Measurements from ENCODE around the gene BHLHA15. TPM values are rescaled to one million over a fixed set of nuclear protein-coding genes. Genes with fewer than 3 reads are reported as not detected.
A peak's percentile ranks its signal among the peaks of the same experiment; 100 is the strongest.

Gene BHLHA15
- total and polyA plus RNA-seq, 2 of the 13 experiments (the other 11 are each of a cell fraction or from before 2014, with no cell fraction given) = 1.9 to 6.1 TPM

DNA sequence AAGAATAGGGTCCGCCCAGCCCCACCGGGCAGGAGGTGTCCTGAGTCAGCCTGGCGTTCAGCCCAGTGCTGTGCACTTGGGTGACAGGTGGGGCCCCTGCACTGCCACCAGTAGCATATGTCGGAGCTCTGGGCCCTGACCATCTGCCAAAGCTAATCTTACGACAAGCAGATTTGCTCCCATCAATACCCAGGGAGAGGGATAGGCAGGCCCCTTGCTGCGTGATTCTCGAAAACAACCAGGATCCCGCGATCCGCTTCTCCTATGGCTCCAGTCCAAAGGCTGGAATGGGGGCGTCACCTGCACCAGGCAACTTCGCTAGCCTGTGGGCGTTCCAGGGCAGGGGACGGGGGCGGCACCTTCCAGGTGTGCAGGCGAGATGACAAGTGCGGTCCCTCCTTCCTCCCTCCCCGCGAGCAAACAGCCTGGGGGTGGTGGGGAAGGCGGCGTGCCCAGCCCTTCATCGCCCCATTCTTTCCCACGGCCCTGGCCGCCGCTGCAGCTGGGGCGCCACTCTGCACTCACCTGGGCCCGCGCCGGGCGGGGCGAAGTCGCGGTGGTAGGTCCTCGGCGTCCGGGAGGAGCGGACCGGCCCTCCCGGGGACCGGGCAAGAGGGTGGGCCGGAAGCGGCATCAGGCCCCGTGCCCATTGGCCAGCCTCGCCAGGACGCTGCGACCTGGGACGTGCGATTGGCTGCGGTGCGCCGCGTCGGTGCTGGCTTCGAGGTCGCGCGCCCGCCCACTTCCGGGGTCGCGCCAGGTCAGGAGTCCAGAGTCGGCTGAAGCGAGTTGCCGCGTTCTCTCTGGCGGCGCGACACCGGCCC, 40.6 kb downstream of the BHLHA15 start, which contains the start of gene TECPR1 (continued):
- TF ChIP-seq, protein P1, sequence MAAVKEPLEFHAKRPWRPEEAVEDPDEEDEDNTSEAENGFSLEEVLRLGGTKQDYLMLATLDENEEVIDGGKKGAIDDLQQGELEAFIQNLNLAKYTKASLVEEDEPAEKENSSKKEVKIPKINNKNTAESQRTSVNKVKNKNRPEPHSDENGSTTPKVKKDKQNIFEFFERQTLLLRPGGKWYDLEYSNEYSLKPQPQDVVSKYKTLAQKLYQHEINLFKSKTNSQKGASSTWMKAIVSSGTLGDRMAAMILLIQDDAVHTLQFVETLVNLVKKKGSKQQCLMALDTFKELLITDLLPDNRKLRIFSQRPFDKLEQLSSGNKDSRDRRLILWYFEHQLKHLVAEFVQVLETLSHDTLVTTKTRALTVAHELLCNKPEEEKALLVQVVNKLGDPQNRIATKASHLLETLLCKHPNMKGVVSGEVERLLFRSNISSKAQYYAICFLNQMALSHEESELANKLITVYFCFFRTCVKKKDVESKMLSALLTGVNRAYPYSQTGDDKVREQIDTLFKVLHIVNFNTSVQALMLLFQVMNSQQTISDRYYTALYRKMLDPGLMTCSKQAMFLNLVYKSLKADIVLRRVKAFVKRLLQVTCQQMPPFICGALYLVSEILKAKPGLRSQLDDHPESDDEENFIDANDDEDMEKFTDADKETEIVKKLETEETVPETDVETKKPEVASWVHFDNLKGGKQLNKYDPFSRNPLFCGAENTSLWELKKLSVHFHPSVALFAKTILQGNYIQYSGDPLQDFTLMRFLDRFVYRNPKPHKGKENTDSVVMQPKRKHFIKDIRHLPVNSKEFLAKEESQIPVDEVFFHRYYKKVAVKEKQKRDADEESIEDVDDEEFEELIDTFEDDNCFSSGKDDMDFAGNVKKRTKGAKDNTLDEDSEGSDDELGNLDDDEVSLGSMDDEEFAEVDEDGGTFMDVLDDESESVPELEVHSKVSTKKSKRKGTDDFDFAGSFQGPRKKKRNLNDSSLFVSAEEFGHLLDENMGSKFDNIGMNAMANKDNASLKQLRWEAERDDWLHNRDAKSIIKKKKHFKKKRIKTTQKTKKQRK (IDR thresholded peaks at IDR 0.05; ENCODE audit: low read length) = no peak
- TF ChIP-seq MZF1 (CRISPR knock-in tag; IDR thresholded peaks at IDR 0.05; ENCODE audit: borderline replicate concordance) (no peak), ISL2 (CRISPR knock-in tag; IDR thresholded peaks at IDR 0.05) (peak; percentile 47; the same call in 1 of the 2 replicates), KLF15 (CRISPR knock-in tag; IDR thresholded peaks at IDR 0.05; ENCODE audit: borderline replicate concordance) (no peak), HOXD1 (CRISPR knock-in tag; IDR thresholded peaks at IDR 0.05) (peak; percentile 59; the same call in 1 of the 2 replicates), ZNF605 (CRISPR knock-in tag; IDR thresholded peaks at IDR 0.05) (no peak), NR2F2 (IDR thresholded peaks at IDR 0.05; ENCODE audit: borderline replicate concordance, low read depth) (peak; percentile 72; the same call in 1 of the 2 replicates), NFKB2 (CRISPR knock-in tag; IDR thresholded peaks at IDR 0.05; ENCODE audit: borderline replicate concordance) (no peak), ZNF567 (CRISPR knock-in tag; IDR thresholded peaks at IDR 0.05; ENCODE audit: borderline replicate concordance) (no peak), ATRX (CRISPR knock-in tag; IDR thresholded peaks at IDR 0.05; ENCODE audit: borderline replicate concordance) (no peak), MIER3 (CRISPR knock-in tag; IDR thresholded peaks at IDR 0.05; ENCODE audit: borderline replicate concordance) (no peak)
- TF ChIP-seq, protein P2, sequence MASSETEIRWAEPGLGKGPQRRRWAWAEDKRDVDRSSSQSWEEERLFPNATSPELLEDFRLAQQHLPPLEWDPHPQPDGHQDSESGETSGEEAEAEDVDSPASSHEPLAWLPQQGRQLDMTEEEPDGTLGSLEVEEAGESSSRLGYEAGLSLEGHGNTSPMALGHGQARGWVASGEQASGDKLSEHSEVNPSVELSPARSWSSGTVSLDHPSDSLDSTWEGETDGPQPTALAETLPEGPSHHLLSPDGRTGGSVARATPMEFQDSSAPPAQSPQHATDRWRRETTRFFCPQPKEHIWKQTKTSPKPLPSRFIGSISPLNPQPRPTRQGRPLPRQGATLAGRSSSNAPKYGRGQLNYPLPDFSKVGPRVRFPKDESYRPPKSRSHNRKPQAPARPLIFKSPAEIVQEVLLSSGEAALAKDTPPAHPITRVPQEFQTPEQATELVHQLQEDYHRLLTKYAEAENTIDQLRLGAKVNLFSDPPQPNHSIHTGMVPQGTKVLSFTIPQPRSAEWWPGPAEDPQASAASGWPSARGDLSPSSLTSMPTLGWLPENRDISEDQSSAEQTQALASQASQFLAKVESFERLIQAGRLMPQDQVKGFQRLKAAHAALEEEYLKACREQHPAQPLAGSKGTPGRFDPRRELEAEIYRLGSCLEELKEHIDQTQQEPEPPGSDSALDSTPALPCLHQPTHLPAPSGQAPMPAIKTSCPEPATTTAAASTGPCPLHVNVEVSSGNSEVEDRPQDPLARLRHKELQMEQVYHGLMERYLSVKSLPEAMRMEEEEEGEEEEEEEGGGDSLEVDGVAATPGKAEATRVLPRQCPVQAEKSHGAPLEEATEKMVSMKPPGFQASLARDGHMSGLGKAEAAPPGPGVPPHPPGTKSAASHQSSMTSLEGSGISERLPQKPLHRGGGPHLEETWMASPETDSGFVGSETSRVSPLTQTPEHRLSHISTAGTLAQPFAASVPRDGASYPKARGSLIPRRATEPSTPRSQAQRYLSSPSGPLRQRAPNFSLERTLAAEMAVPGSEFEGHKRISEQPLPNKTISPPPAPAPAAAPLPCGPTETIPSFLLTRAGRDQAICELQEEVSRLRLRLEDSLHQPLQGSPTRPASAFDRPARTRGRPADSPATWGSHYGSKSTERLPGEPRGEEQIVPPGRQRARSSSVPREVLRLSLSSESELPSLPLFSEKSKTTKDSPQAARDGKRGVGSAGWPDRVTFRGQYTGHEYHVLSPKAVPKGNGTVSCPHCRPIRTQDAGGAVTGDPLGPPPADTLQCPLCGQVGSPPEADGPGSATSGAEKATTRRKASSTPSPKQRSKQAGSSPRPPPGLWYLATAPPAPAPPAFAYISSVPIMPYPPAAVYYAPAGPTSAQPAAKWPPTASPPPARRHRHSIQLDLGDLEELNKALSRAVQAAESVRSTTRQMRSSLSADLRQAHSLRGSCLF (CRISPR knock-in tag; IDR thresholded peaks at IDR 0.05; ENCODE audit: borderline replicate concordance) = no peak
- TF ChIP-seq, protein P3, sequence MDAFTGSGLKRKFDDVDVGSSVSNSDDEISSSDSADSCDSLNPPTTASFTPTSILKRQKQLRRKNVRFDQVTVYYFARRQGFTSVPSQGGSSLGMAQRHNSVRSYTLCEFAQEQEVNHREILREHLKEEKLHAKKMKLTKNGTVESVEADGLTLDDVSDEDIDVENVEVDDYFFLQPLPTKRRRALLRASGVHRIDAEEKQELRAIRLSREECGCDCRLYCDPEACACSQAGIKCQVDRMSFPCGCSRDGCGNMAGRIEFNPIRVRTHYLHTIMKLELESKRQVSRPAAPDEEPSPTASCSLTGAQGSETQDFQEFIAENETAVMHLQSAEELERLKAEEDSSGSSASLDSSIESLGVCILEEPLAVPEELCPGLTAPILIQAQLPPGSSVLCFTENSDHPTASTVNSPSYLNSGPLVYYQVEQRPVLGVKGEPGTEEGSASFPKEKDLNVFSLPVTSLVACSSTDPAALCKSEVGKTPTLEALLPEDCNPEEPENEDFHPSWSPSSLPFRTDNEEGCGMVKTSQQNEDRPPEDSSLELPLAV (CRISPR knock-in tag; conservative IDR thresholded peaks at IDR 0.05; ENCODE audit: low read depth) = no peak

Data from HepG2 (cell line).